HG03520 (cell line): ENCODE results near the gene PRAC2.

Source experiments
- ATAC-seq: cut with Tn5 transposase; IDR thresholded peaks from one replicate; pipeline ENCODE4 v1.9.1; 2021; ENCODE audit warnings: mild to moderate bottlenecking, moderate library complexity; ENCODE audit not compliant: unreplicated experiment

Gene PRAC2

GRCh38 chr17:48719642-48720265, 3.2 kb upstream of the PRAC2 start:
- no peak for ATAC-seq

DNA sequence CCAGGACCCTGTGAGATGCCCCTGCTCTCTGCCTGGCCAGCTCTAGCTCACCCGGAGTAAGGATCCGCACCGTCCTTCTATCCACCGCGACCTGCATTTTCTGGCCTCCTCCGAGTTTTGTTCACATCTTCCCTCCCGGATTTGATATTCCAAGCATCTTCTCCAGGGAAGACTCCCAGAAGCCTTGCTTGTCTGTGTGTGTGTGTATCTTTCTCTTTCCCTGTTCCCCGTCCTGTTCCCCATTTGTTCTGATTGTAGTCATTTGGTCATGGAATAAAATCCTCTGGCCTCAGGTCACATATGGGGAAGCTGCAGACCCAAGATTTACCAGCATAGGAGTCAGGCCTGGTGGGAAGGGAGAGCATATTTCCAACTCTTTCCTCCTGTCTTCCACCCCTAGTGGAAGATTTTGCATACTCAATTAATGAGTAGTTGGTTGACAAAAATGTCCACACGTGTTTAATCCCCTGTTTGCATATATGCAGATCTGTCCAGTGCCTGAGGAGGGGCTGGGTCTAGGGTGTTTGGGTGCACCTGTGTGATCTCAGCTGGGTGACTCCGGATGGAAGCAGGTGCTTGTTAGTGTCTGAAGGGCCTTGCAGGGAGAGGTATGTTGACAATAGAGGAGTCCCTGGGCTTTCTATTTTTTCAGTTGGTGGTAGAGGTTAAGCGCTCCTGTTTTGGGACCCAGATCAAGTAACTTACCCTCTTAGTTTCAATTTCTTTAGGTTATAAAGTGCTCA, 2.5 kb upstream of the PRAC2 start:
- no peak for ATAC-seq

GRCh38 chr17:48721009-48721402, 2.0 kb upstream of the PRAC2 start:
- no peak for ATAC-seq

DNA sequence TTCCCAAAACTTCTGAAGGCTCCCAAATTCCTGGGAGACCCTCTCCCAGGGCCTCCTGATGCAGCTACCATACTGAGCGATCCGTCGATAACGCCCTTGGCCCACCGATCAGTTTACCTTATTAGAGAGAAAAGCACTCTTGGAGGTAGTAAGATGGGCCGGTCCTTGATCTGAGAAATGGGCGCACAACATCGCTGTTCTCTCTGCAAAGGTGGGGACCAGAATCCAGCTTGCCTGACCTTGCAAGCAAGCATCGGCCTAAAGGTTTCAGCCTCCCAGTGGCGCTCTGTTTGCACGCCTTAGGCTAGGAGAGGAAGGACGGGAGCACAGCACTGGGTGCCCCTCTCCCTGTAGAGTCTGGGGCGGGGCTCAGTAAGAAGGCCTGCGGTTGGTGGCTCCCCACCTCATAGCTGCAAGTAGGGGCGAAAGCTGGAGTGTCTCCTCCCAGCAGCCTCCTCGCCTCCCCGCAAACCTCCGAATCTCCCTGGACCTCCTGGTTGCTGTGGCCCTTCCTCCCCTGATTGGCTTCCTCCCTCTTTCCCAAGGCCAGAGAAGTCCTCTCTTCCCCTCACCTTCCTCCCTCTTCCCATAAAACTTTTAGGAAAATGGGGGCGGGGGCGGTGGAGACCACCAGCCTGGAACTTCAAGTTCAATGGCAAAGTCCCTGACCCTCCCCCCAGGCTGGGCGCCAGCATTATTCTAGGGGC, 631 bp upstream of the PRAC2 start, which contains the start of gene PRAC1:
TSS of gene PRAC1 (minus strand) at position 318 of the 707 bp plus-strand sequence. CDS start at position 192, 126 bp downstream.
- no peak for ATAC-seq

GRCh38 chr17:48723423-48724250, 652 bp downstream of the PRAC2 start:
- ATAC-seq, result no peak

DNA sequence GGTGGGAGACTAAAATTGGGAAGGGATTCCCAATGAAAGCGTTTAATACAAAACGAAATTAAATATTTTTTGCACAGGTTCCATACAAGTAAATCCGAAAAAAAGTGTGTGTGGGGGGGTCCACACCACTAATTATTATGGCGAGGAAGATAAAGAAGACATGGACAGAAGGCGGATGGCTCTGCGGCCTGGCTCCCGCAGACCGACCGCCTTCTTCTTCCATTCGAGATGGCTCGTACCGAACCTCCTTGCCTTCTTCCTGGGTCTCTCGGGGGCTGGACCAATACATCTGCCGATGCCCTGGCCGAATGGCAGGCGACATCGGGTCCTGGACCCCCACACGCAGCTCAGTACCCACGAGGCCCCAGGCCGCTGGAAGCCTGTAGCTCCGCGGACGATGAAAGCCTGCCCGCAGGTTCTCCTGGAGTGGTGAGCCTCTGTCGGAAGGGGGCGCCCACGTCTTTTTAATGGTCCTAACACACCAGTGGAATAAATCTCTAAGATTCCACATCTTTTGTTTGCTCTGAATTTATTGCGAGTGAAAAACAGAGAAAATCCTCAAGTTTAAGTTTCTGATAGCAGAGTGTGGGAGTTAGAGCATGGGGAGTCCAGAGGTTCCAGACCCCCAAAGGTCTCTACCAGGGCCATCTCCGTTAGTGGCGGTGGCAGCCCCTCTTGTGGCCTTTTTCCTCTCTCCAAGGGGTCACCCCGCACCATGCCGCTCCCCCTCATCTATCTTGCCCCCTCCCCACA, 1.4 kb downstream of the PRAC2 start:
- ATAC-seq, result no peak

GRCh38 chr17:48725004-48725287, 2.0 kb downstream of the PRAC2 start:
- no peak for ATAC-seq

GRCh38 chr17:48725288-48726064, 2.5 kb downstream of the PRAC2 start:
- no peak for ATAC-seq

DNA sequence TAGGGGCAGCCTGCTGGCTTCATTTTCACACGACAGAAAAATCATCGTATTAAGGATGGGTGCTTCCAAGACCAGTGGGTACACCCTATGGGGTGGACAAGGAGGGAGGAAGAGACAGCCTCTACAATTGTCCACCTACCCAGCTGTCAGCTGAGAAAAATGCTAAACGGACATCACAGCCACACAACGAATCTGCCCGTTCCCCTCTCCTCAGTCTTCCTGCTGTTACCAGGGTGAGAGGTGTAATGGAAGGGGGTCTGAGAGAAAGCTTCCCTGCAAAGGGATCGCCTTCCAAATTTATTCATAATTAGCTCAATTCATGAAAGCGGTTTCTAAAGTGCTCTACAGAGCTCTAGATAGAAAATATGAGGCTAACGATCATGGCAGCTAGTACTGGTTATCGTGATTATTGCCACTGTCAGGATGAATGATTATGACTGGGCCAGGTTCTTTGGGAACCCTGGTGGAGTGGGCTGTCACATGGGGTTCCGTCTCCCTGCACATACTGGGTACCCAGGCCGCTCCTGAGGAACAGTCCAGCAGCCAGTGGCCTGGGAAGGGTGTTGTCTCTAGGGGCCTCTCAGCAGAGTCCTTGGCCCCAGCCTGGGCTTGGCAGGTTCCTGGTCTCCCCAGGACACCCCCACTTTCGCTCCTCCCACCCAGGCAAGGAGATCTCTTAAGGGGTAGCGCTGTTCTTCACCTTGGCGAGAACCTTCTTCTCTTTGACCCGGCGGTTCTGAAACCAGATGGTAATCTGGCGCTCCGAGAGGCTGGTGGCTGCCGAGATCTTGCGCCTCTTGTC, 3.3 kb downstream of the PRAC2 start:
- ATAC-seq, result no peak

DNA sequence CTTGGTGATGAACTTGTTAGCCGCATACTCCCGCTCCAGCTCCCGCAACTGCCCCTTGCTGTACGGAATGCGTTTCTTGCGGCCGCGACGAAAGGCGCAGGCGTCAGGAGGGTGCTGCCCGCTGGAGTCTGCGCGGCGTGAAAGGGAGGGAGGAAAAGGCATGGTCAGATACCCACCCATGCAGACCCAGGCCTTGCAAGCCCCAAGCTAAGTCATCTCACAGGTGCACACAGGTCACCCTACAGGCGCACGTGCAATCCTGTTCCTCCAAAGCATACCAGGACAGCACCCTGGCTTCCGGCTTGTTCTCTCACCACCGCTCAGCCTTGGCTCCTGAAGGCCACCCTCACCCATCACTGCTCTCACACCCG, 3.9 kb downstream of the PRAC2 start:
- ATAC-seq, result no peak

DNA sequence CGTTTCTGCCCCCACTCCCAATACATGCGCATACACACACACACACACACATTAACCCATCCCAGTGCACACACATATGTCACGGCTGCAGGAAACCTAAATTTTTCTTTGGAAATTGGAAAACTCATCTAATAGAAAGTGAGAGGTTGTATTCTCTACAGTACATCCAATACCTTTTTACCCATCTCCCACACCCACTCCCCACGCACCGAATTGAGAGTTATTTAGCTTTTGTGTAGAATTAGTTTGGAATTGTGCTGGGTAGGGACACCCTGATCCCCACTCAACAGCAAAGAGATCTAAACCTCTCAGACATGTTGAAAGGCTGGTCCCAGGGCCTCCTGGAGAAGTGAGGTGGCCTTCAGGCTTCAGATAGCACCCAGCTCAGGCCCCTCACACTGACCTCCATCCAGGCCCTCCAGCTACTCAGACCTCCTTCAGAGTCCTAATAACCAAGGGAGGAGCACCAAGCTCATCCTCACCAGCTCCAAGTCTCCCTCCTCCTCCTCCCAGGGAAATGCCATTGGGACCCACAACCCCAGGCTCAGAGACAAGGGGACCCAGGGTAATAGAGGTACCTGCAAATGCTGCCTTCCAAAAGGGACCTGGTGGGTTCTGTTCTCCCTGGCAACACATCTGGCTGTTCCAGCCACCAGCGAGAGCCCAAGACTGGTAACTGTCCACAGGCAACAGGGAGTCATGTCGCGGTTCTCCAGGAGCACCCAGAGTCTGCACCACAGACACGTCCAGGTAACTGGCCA, 4.6 kb downstream of the PRAC2 start:
- no peak for ATAC-seq

DNA sequence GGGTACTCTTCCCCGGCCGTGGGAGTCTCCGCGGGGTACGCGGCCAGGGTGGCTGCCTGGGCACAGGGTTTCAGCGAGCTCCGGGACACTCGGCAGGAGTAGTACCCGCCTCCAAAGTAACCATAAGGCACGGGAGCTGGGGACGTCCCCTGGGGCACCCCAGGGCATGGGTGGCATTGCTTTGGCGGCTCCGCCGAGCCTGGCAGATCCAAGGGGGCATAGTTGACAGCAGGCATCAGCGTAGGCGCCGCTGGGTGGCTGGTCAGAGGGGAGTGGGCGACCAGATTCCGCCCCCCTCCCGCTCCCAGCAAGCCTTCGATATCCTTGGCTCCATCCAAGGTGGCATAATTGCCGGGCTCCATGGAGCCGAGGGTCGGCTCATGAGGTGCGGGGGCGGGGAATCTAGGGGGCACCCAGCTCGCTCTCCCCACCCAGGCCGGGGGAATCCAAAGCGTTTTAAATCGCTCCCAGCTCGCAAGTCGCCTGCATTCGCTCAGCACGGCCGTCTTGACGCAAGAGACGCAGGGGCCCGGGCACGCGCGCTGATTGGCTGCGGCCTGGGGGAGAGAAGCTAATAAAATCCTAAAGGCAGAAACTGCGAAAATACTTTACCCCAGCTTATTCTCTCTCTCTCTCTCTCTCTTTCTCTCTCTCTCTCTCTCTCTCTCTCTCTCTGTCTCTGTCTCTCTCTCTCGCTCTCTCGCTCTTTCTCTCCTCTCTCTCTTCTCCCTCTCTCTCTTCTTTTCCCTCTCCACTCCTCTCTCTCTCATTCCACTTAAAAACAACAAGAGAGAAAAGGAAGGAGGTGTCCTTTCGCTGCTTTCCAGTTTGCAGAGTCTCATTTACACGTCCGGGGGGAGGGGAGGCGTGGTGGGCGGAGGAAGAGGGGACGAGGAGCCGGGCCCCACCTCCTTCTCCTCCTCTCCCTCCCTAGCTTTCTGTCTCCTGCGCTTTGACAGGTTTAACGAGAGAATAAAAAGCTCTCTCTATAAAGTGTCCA, 5.5 kb downstream of the PRAC2 start, which contains the start of gene HOXB13:
TSS of gene HOXB13 (minus strand) at position 519 of the 1,000 bp plus-strand sequence. CDS start at position 362, 157 bp downstream.
- ATAC-seq, result no peak

GRCh38 chr17:48729335-48730239, 6.6 kb downstream of the PRAC2 start:
- ATAC-seq, result no peak

GRCh38 chr17:48730240-48730550, 7.2 kb downstream of the PRAC2 start:
- no peak for ATAC-seq

DNA sequence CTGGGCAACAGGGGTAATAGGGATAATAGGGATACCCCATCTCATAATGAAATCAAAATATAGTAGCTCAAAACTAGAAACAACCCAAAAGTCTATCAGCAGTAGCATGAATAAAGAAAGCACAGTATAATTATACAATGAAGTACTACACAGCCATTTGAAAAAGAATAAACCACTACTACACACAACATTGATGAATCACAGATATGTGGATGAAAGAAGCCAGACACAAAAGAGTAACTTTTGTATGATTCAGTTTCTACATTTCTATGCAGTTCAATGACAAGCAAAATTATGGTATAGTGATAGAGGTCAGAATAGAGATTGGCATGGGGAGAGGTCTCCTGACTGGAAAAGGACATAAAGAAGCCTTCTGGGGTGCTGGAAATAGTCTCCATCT, 8.4 kb downstream of the PRAC2 start:
- ATAC-seq, result no peak
